ENCODE measurements around the gene CCDC174. TPM values are rescaled to one million over a fixed set of nuclear protein-coding genes. Genes with fewer than 3 reads are reported as not detected.

The CCDC174 gene
- total and polyA plus RNA-seq, 2 of the 4 experiments (the other 2 are of a cell fraction) = 5.9 to 9.6 TPM

- dilution Hi-C loops (cut with HindIII; ENCODE audit: low sequenced_read_pairs, unreplicated experiment) = no loop called here
Measured at GRCh38 chr3:14717307-14717706, 65.7 kb downstream of the CCDC174 start.

More at GRCh38 chr3:14717307-14717706, 65.7 kb downstream of the CCDC174 start:
- Histone ChIP-seq H3K9ac (ENCODE audit: low read depth, low read length) (no peak overlapping the region), H3K27me3 (ENCODE audit: control insufficient read depth, insufficient read depth, low read length) (peaks cover 2% of the 10 kb centered on the region; the same call in 1 of the 2 replicates), H3K18ac (ENCODE audit: low read depth, low read length) (no peak overlapping the region), H2BK15ac (ENCODE audit: low read depth, low read length) (no peak overlapping the region), H4K91ac (ENCODE audit: insufficient read depth, low read depth, low read length) (no peak overlapping the region), H3K4me1 (ENCODE audit: control insufficient read depth, insufficient read depth, low read length) (peaks cover 3% of the 10 kb centered on the region; the same call in 1 of the 2 replicates), H3K4me2 (ENCODE audit: low read depth, low read length) (no peak overlapping the region), H4K8ac (ENCODE audit: low read depth in 2 of 2, low read length in 2 of 2) (no peak overlapping the region), H2AFZ (replicated peaks; ENCODE audit: low read length, poor library complexity) (no peak overlapping the region), H3K9me3 (ENCODE audit: control insufficient read depth, insufficient read depth, low read length) (no peaks in the 10 kb centered on the region), H3K79me1 (ENCODE audit: low read depth in 1 of 2, low read length in 2 of 2) (no peaks in the 10 kb centered on the region), H3K27ac (ENCODE audit: insufficient read depth, low read length) (no peak overlapping the region), H2BK20ac (ENCODE audit: low read depth, low read length) (no peak overlapping the region), H3K4ac (ENCODE audit: low read depth, low read length) (no peak overlapping the region), H3K4me3 (ENCODE audit: insufficient read depth, low read depth, low read length) (no peak overlapping the region), H2AK5ac (ENCODE audit: low read depth, low read length) (no peak overlapping the region), H4K20me1 (ENCODE audit: insufficient read depth, low read length) (no peaks in the 10 kb centered on the region), H2BK5ac (ENCODE audit: low read depth, low read length, poor library complexity, severe bottlenecking) (no peak overlapping the region), H3K23ac (ENCODE audit: low read depth, low read length) (no peak overlapping the region), H3K9me1 (ENCODE audit: insufficient read depth, low read length) (peaks cover 4% of the 10 kb centered on the region; the same call in 1 of the 2 replicates), H4K5ac (ENCODE audit: low read depth, low read length) (no peak overlapping the region), H2AK9ac (replicated peaks; ENCODE audit: low read depth, low read length, poor library complexity) (no peak overlapping the region), H3K56ac (ENCODE audit: extremely low read depth, insufficient read depth, low read length) (no peak overlapping the region), H2BK120ac (ENCODE audit: low read depth, low read length) (no peak overlapping the region), H3K14ac (replicated peaks; ENCODE audit: low read depth, low read length) (no peak overlapping the region), H3K36me3 (ENCODE audit: control insufficient read depth, insufficient read depth, low read length) (no peaks in the 10 kb centered on the region)
- TF ChIP-seq ELK1 (IDR thresholded peaks at IDR 0.05; ENCODE audit: borderline replicate concordance, low read depth, low read length) (no peak), NFE2L2 (IDR thresholded peaks at IDR 0.05; ENCODE audit: low read depth, low read length) (no peak), MXI1 (IDR thresholded peaks at IDR 0.05; ENCODE audit: borderline replicate concordance, low read depth, low read length) (no peak)
- ATAC-seq (ENCODE audit: low read depth) (no peak), DNase-seq (no peak)
- in situ Hi-C loops (cut with MboI; ENCODE audit: low sequenced_read_pairs) = no loop called here
- intact Hi-C loops (cut with micrococcal nuclease) = no loop called here
- 40% methylated on average over 1 of the region's 1 CpG; no CpG with 5 or more reads in 1 of the 2 experiments for WGBS, 2 experiments (ENCODE audit: extremely low coverage in 2 of 2, insufficient read length in 1 of 2)
- no TSS peak for BruUV-seq (replicated peaks)
- POLR2A ChIA-PET (ENCODE audit: unreplicated experiment) = no interaction called here
- CTCF ChIA-PET = no interaction called here

Measured in IMR-90 (cell line).